GM20431 (cell line): ENCODE results near the gene CUL9.

Experiments used
- in situ Hi-C: fragments of 300-500 bp; cut with MseI, MboI; formaldehyde crosslinking; loops from one replicate; pipeline ENCODE4 v1.15.0; 2020; ENCODE audit warnings: low sequenced_read_pairs; ENCODE audit not compliant: unreplicated experiment

The CUL9 gene

GRCh38 chr6:43192911-43193310, 10.9 kb downstream of the CUL9 start:
- in situ Hi-C loops: no loop called here

GRCh38 chr6:43193929-43194328, 11.9 kb downstream of the CUL9 start:
- in situ Hi-C loops: no loop called here

GRCh38 chr6:43196337-43196736, 14.3 kb downstream of the CUL9 start:
- in situ Hi-C loops: no loop called here

GRCh38 chr6:43199912-43200311, 17.9 kb downstream of the CUL9 start:
- in situ Hi-C loops: no loop called here

GRCh38 chr6:43200541-43200940, 18.5 kb downstream of the CUL9 start:
- in situ Hi-C loops: no loop called here

- in situ Hi-C loops: no loop called here
Observed at GRCh38 chr6:43202451-43202850, 20.5 kb downstream of the CUL9 start.

- in situ Hi-C loops: no loop called here
Observed at GRCh38 chr6:43203029-43203717, 21.2 kb downstream of the CUL9 start.

- in situ Hi-C loops: no loop called here
Observed at GRCh38 chr6:43203718-43204095, 21.7 kb downstream of the CUL9 start.

- in situ Hi-C loops: no loop called here
Observed at GRCh38 chr6:43204271-43205105, 22.5 kb downstream of the CUL9 start.

GRCh38 chr6:43205849-43206248, 23.9 kb downstream of the CUL9 start:
- in situ Hi-C loops: no loop called here

GRCh38 chr6:43207286-43207685, 25.3 kb downstream of the CUL9 start:
- in situ Hi-C loops: no loop called here

- in situ Hi-C loops: no loop called here
Observed at GRCh38 chr6:43211955-43212354, 30.0 kb downstream of the CUL9 start.

- in situ Hi-C loops: no loop called here
Observed at GRCh38 chr6:43213431-43213830, 31.4 kb downstream of the CUL9 start.

- in situ Hi-C loops: no loop called here
Observed at GRCh38 chr6:43215066-43215465, 33.1 kb downstream of the CUL9 start.

- in situ Hi-C loops: no loop called here
Observed at GRCh38 chr6:43216200-43216599, 34.2 kb downstream of the CUL9 start.

- in situ Hi-C loops: no loop called here
Observed at GRCh38 chr6:43217351-43217750, 35.4 kb downstream of the CUL9 start.

GRCh38 chr6:43219119-43219518, 37.1 kb downstream of the CUL9 start:
- in situ Hi-C loops: no loop called here

- in situ Hi-C loops: no loop called here
Observed at GRCh38 chr6:43219814-43220213, 37.8 kb downstream of the CUL9 start.

GRCh38 chr6:43220439-43220951, 38.5 kb downstream of the CUL9 start:
- in situ Hi-C loops: no loop called here

GRCh38 chr6:43221046-43221972, 39.3 kb downstream of the CUL9 start:
- in situ Hi-C loops: no loop called here
